ENCODE results near the gene LEKR1. TPM values are rescaled to one million over a fixed set of nuclear protein-coding genes. Genes with fewer than 3 reads are reported as not detected.
"Not testable (repeated sequence)": the region's sequence is repeated elsewhere in the genome, so short reads cannot be mapped to it uniquely, and the experiment has no call there.

Gene LEKR1
- total RNA-seq, 2 donors from 2014 or later = 4.2 TPM; not detected in 1

- Histone ChIP-seq H3K9me3 (peaks cover 20% of the 10 kb centered on the region), H3K36me3 (no peaks in the 10 kb centered on the region), H3K4me3 (no peak overlapping the region), H3K27me3 (replicated peaks; ENCODE audit: insufficient read depth) (no peaks in the 10 kb centered on the region), H3K27ac (no peak overlapping the region), H3K4me1 (ENCODE audit: control insufficient read depth in 1 of 2, low read depth in 2 of 2) (no peaks in the 10 kb centered on the region)
- ATAC-seq (ENCODE audit: insufficient number of reproducible peaks, low FRiP score, low read depth) = no peak
- no peak for DNase-seq (ENCODE audit: low spot score)
- TF ChIP-seq CTCF (IDR thresholded peaks at IDR 0.05) = no peak
Measured at GRCh38 chr3:156873906-156874305, 47.8 kb downstream of the LEKR1 start.

- not testable (repeated sequence) for H3K27ac ChIP-seq; H3K4me3 ChIP-seq; H3K27me3 ChIP-seq (replicated peaks; ENCODE audit: insufficient read depth); DNase-seq (ENCODE audit: low spot score); ATAC-seq (ENCODE audit: insufficient number of reproducible peaks, low FRiP score, low read depth); H3K4me1 ChIP-seq (ENCODE audit: control insufficient read depth in 1 of 2, low read depth in 2 of 2); H3K36me3 ChIP-seq
- peaks cover 21% of the 10 kb centered on the region for H3K9me3 ChIP-seq
Measured at GRCh38 chr3:156879491-156879890, 53.3 kb downstream of the LEKR1 start.

DNA sequence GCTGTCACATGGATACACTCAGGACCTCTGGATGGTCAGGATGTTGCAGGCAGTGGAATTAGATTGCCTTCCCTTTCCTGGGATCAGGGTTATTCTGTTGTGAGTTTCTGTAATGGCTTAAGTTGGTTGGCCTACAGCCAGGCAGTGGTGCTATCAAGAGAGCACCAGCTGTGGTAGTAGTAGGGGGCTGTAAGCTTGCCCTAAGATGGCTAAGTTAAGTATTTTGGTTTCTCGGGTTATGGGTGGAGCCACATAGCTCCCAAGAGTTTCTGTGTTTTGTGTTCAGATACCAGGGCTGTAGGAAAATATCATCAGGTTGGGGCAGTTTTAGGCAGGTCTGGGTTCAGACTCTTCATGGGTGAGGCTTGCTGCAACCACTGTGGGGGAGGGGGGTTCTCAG is 59.6 kb downstream of the LEKR1 start:
- TF ChIP-seq CTCF (IDR thresholded peaks at IDR 0.05) = no peak
- peaks cover 13 to 17% of the 10 kb centered on the region in 2 donors for H3K4me1 ChIP-seq (ENCODE audit: control insufficient read depth in 1 of 2, low read depth in 2 of 2)
- H3K9me3 ChIP-seq = peaks cover 3% of the 10 kb centered on the region
- DNase-seq (ENCODE audit: low spot score) (no peak), ATAC-seq (ENCODE audit: insufficient number of reproducible peaks, low FRiP score, low read depth) (no peak)
- H3K27ac ChIP-seq = no peak overlapping the region
- no peaks in the 10 kb centered on the region for H3K36me3 ChIP-seq
- H3K27me3 ChIP-seq (replicated peaks; ENCODE audit: insufficient read depth) = no peaks in the 10 kb centered on the region
- H3K4me3 ChIP-seq = no peak overlapping the region

- DNase-seq (ENCODE audit: low spot score) = no peak
- no peak overlapping the region for H3K27ac ChIP-seq
- no peaks in the 10 kb centered on the region for H3K36me3 ChIP-seq
- no peak overlapping the region for H3K4me3 ChIP-seq
- peaks cover 13 to 17% of the 10 kb centered on the region in 2 donors for H3K4me1 ChIP-seq (ENCODE audit: control insufficient read depth in 1 of 2, low read depth in 2 of 2)
- H3K27me3 ChIP-seq (replicated peaks; ENCODE audit: insufficient read depth) = no peaks in the 10 kb centered on the region
- peaks cover 3% of the 10 kb centered on the region for H3K9me3 ChIP-seq
- TF ChIP-seq CTCF (IDR thresholded peaks at IDR 0.05) = no peak
- ATAC-seq (ENCODE audit: insufficient number of reproducible peaks, low FRiP score, low read depth) = no peak
Measured at GRCh38 chr3:156888176-156888575, 62.0 kb downstream of the LEKR1 start.

GRCh38 chr3:156888576-156888975 is 62.4 kb downstream of the LEKR1 start:
- Histone ChIP-seq H3K4me3 (no peak overlapping the region), H3K27ac (no peak overlapping the region)
- no peak for DNase-seq (ENCODE audit: low spot score)

More at GRCh38 chr3:156888576-156888975, 62.4 kb downstream of the LEKR1 start:
- peaks cover 3% of the 10 kb centered on the region for H3K9me3 ChIP-seq
- H3K36me3 ChIP-seq = no peaks in the 10 kb centered on the region
- H3K27me3 ChIP-seq (replicated peaks; ENCODE audit: insufficient read depth) = no peaks in the 10 kb centered on the region
- no peak for TF ChIP-seq CTCF (IDR thresholded peaks at IDR 0.05)
- peaks cover 13 to 17% of the 10 kb centered on the region in 2 donors for H3K4me1 ChIP-seq (ENCODE audit: control insufficient read depth in 1 of 2, low read depth in 2 of 2)
- no peak for ATAC-seq (ENCODE audit: insufficient number of reproducible peaks, low FRiP score, low read depth)
